ENCODE data around the gene LSAMP.

- TF ChIP-seq, protein P1, sequence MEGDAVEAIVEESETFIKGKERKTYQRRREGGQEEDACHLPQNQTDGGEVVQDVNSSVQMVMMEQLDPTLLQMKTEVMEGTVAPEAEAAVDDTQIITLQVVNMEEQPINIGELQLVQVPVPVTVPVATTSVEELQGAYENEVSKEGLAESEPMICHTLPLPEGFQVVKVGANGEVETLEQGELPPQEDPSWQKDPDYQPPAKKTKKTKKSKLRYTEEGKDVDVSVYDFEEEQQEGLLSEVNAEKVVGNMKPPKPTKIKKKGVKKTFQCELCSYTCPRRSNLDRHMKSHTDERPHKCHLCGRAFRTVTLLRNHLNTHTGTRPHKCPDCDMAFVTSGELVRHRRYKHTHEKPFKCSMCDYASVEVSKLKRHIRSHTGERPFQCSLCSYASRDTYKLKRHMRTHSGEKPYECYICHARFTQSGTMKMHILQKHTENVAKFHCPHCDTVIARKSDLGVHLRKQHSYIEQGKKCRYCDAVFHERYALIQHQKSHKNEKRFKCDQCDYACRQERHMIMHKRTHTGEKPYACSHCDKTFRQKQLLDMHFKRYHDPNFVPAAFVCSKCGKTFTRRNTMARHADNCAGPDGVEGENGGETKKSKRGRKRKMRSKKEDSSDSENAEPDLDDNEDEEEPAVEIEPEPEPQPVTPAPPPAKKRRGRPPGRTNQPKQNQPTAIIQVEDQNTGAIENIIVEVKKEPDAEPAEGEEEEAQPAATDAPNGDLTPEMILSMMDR (IDR thresholded peaks at IDR 0.05) = no peak
- no peak for TF ChIP-seq EZH2 (IDR thresholded peaks at IDR 0.05)
Observed at GRCh38 chr3:116474032-116474780, 28.9 kb upstream of the LSAMP start.

All from neural progenitor cell (in vitro differentiated cells).